ENCODE data around the gene ZBTB32.
"Not testable (repeated sequence)": the region's sequence is repeated elsewhere in the genome, so short reads cannot be mapped to it uniquely, and the experiment has no call there.

Gene ZBTB32

GRCh38 chr19:35718345-35719041, 14.1 kb downstream of the ZBTB32 start:
- peak in 1 of 4 experiments; percentile 51 for DNase-seq (ENCODE audit: low read depth in 4 of 4, low spot score in 1 of 4)

GRCh38 chr19:35719402-35720162, 15.2 kb downstream of the ZBTB32 start:
- DNase-seq (ENCODE audit: low read depth in 4 of 4, low spot score in 1 of 4) = no peak

GRCh38 chr19:35720163-35720524, 15.8 kb downstream of the ZBTB32 start:
- no peak for DNase-seq (ENCODE audit: low read depth in 4 of 4, low spot score in 1 of 4)

- no peak for DNase-seq (ENCODE audit: low read depth in 4 of 4, low spot score in 1 of 4)
Measured at GRCh38 chr19:35720648-35721047, 16.3 kb downstream of the ZBTB32 start.

GRCh38 chr19:35721374-35721773, 17.0 kb downstream of the ZBTB32 start:
- DNase-seq (ENCODE audit: low read depth in 4 of 4, low spot score in 1 of 4) = no peak

GRCh38 chr19:35722461-35722860, 18.1 kb downstream of the ZBTB32 start:
- DNase-seq (ENCODE audit: low read depth in 4 of 4, low spot score in 1 of 4) = no peak

GRCh38 chr19:35722897-35723296, 18.5 kb downstream of the ZBTB32 start:
- DNase-seq (ENCODE audit: low read depth in 4 of 4, low spot score in 1 of 4) = no peak

GRCh38 chr19:35723671-35724070, 19.3 kb downstream of the ZBTB32 start:
- no peak for DNase-seq (ENCODE audit: low read depth in 4 of 4, low spot score in 1 of 4)

- DNase-seq (ENCODE audit: low read depth in 4 of 4, low spot score in 1 of 4) = not testable (repeated sequence)
Measured at GRCh38 chr19:35724132-35724531, 19.8 kb downstream of the ZBTB32 start.

GRCh38 chr19:35724560-35724959, 20.2 kb downstream of the ZBTB32 start:
- DNase-seq (ENCODE audit: low read depth in 4 of 4, low spot score in 1 of 4) = no peak

- no peak for DNase-seq (ENCODE audit: low read depth in 4 of 4, low spot score in 1 of 4)
Measured at GRCh38 chr19:35725216-35725861, 21.0 kb downstream of the ZBTB32 start.

GRCh38 chr19:35727053-35727955, 22.9 kb downstream of the ZBTB32 start:
- DNase-seq (ENCODE audit: low read depth in 4 of 4, low spot score in 1 of 4) = no peak

- no peak for DNase-seq (ENCODE audit: low read depth in 4 of 4, low spot score in 1 of 4)
Measured at GRCh38 chr19:35727956-35728706, 23.8 kb downstream of the ZBTB32 start.

- DNase-seq (ENCODE audit: low read depth in 4 of 4, low spot score in 1 of 4) = no peak
Measured at GRCh38 chr19:35729021-35729420, 24.7 kb downstream of the ZBTB32 start.

GRCh38 chr19:35729763-35730162, 25.4 kb downstream of the ZBTB32 start:
- DNase-seq (ENCODE audit: low read depth in 4 of 4, low spot score in 1 of 4) = no peak

- DNase-seq (ENCODE audit: low read depth in 4 of 4, low spot score in 1 of 4) = no peak
Measured at GRCh38 chr19:35730326-35730725, 26.0 kb downstream of the ZBTB32 start.

GRCh38 chr19:35731353-35731752, 27.0 kb downstream of the ZBTB32 start:
- DNase-seq (ENCODE audit: low read depth in 4 of 4, low spot score in 1 of 4) = no peak

- no peak for DNase-seq (ENCODE audit: low read depth in 4 of 4, low spot score in 1 of 4)
Measured at GRCh38 chr19:35731779-35732405, 27.5 kb downstream of the ZBTB32 start.

- DNase-seq (ENCODE audit: low read depth in 4 of 4, low spot score in 1 of 4) = no peak
Measured at GRCh38 chr19:35732540-35733179, 28.3 kb downstream of the ZBTB32 start.
